Measurements from ENCODE around the gene SLC15A1. TPM values are rescaled to one million over a fixed set of nuclear protein-coding genes. Genes with fewer than 3 reads are reported as not detected.
A peak's percentile ranks its signal among the peaks of the same experiment; 100 is the strongest.

SLC15A1 gene
- total RNA-seq, 2 donors from 2014 or later = not detected

DNA sequence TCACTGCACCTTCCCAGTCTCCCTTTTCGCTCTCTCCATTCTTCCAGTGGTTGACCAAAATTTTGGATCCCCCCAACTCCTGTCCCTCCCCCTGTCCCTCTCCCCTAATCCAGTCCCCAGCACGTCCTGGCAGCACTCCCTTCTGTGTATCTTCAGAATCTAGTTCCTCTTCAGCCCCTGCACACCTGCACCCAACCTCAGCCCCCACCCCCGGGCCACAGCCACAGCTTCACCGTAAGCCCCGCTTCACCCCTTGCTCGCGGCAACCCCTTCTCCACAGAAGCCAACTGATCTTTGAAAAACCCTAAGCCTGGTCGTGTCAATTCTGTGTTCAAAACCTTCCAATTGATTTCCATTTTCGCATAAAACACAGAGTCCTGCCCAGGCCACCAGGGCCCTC lies 35.5 kb upstream of the SLC15A1 start:
- DNase-seq (ENCODE audit: low spot score) = no peak
- no peak overlapping the region for H3K27ac Mint-ChIP-seq
- H3K27me3 Mint-ChIP-seq = peaks cover 26 to 30% of the 10 kb centered on the region in 2 donors
- H3K9me3 Mint-ChIP-seq = no peaks in the 10 kb centered on the region
- no peaks in the 10 kb centered on the region for H3K4me1 Mint-ChIP-seq (ENCODE audit: low read depth in 2 of 2)
- no peak overlapping the region for H3K4me3 Mint-ChIP-seq
- no peaks in the 10 kb centered on the region for H3K36me3 Mint-ChIP-seq
- ATAC-seq = no peak

DNA sequence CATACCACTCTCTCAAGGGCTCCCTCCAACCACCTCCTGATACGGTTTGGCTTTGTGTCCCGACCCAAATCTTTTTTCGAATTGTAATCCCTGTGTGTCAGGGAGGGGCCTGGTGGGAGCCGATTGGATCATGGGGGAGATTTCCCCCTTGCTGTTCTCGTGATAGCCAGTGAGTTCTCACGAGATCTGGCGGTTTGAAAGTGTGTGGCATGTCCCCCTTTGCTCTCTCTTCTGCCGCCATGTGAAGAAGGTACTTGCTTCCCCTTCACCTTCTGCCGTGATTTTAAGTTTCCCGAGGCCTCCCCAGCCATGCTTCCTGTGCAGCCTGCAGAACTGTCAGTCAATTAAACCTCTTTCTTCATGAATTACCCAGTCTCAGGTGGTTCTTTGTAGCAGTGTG lies 34.7 kb upstream of the SLC15A1 start:
- no peak for DNase-seq (ENCODE audit: low spot score)
- Mint-ChIP-seq H3K4me3 (no peak overlapping the region), H3K4me1 (ENCODE audit: low read depth in 2 of 2) (no peaks in the 10 kb centered on the region), H3K27me3 (peaks cover 26 to 30% of the 10 kb centered on the region in 2 donors), H3K9me3 (no peaks in the 10 kb centered on the region), H3K27ac (no peak overlapping the region), H3K36me3 (no peaks in the 10 kb centered on the region)
- no peak for ATAC-seq

DNA sequence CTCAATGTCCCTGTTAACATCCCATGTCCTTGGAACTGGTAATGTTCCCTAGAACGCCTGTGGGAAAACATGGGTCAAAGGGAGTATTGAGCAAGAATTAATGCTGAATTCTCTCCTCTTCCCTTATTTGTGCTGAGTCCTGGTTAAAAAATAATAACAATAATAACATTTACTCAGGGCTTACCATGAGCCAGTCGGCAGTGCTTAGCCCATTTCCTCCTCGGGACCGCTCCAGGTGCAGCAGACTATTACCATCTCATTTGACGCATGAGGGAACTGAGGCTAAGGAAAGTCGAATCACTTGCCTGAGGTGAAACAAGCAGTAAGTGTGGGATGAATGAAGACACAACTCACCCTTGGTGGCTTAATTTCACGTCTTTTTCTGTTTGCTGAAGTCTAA lies 33.6 kb upstream of the SLC15A1 start:
- no peak overlapping the region for H3K27ac Mint-ChIP-seq
- no peaks in the 10 kb centered on the region for H3K4me1 Mint-ChIP-seq (ENCODE audit: low read depth in 2 of 2)
- no peak overlapping the region for H3K4me3 Mint-ChIP-seq
- ATAC-seq = no peak
- no peak for DNase-seq (ENCODE audit: low spot score)
- H3K27me3 Mint-ChIP-seq = peaks cover 28 to 36% of the 10 kb centered on the region in 2 donors
- no peaks in the 10 kb centered on the region for H3K9me3 Mint-ChIP-seq
- no peaks in the 10 kb centered on the region for H3K36me3 Mint-ChIP-seq

DNA sequence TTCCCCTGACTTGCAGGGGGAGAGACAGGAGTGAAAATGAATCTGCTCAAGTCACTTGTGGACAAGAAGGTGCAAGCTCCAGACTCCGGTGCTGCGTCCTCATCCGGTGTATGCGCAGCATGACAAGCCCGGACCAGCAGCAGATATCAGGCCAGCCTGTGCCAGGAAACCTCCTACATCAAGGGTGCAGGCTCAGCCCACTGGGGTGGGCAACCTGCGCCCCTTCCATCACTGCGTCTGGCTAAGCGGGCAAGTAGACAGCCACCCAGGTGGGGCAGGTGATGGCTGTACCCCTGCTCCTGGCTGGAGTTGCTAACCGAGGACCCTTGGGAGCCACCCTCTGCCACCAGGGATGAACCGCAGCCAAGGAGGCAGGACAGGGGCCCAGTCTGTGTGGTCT lies 32.9 kb upstream of the SLC15A1 start:
- Mint-ChIP-seq H3K9me3 (no peaks in the 10 kb centered on the region), H3K27me3 (peaks cover 28 to 38% of the 10 kb centered on the region in 2 donors), H3K4me3 (no peak overlapping the region), H3K36me3 (no peaks in the 10 kb centered on the region), H3K27ac (no peak overlapping the region), H3K4me1 (ENCODE audit: low read depth in 2 of 2) (no peaks in the 10 kb centered on the region)
- DNase-seq (ENCODE audit: low spot score) (no peak), ATAC-seq (peak in 1 of 2 donors; percentile 11)

DNA sequence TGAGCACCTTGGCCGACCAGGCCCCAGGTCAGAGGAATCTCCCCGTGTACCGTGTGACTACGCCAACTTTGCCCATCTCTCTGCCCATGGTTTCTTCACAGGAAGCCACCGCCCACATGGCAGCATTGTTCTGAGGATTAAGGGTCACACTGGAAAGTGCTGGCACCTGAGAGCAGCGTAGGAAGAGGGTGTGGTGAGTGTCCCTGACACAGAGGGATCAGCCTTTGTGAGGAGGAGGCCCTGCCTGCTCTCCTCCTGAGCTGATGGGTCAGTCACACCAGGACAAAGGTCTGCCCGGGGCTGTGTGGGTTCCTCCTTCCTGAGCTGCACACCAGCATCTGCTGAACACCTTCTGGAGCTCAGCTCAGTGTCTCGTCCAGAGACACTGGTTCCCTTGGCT lies 32.2 kb upstream of the SLC15A1 start:
- no peaks in the 10 kb centered on the region for H3K9me3 Mint-ChIP-seq
- no peak for ATAC-seq
- H3K27me3 Mint-ChIP-seq = peaks cover 27 to 38% of the 10 kb centered on the region in 2 donors
- no peaks in the 10 kb centered on the region for H3K4me1 Mint-ChIP-seq (ENCODE audit: low read depth in 2 of 2)
- DNase-seq (ENCODE audit: low spot score) = no peak
- H3K36me3 Mint-ChIP-seq = no peaks in the 10 kb centered on the region
- H3K4me3 Mint-ChIP-seq = no peak overlapping the region
- no peak overlapping the region for H3K27ac Mint-ChIP-seq

DNA sequence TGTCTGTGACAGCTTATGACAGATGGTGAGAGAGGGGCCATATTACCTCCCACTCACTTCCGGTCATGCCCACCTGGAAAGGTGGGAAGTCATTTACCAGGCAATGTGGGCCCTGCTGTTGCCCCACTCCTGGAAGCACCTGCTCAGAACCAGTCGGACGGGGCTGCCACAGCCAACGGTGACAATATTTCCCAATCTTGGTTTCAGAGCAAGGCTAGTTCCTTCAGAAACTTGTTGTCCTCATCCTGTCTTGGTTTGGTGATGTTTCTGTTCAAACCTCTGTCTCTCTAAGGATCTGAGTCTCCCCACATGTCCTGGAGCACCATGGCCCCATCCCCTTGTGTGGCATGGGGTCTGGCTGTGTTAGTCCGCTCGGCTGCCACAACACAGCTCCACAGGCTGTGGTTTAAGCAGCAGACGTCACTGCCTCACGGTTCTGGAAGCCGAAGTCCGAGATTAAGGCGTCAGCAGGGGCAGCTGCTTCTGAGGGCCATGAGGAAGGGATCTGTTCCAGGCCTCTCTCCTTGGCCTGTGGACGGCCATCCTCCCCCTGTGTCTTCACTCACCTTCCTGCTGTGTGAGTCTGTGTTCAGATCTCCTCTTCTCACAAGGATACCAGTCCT lies 31.5 kb upstream of the SLC15A1 start:
- H3K36me3 Mint-ChIP-seq = no peaks in the 10 kb centered on the region
- no peak overlapping the region for H3K27ac Mint-ChIP-seq
- H3K4me3 Mint-ChIP-seq = no peak overlapping the region
- H3K9me3 Mint-ChIP-seq = no peaks in the 10 kb centered on the region
- DNase-seq (ENCODE audit: low spot score) = no peak
- ATAC-seq = no peak
- H3K4me1 Mint-ChIP-seq (ENCODE audit: low read depth in 2 of 2) = no peaks in the 10 kb centered on the region
- peaks cover 25 to 34% of the 10 kb centered on the region in 2 donors for H3K27me3 Mint-ChIP-seq

DNA sequence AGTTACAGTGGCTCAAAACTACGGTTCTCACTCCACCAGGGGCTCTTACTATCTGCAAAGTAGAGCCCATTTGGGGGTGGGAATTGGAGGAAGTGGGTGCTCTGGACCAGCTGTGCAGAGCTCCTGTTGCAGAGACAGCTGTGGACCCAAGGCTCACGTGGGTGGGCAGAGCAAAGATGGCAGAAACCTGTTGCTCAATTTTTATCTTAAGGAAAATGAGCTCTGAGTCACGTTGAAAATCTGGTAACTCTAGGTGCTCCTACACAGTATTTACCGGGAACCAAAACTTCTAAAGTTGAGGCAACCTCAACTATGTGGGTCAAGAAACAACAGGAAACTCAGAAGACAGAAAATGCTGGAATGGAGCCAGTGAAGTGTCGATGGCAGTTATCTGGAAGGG lies 30.2 kb upstream of the SLC15A1 start:
- ATAC-seq (no peak), DNase-seq (ENCODE audit: low spot score) (no peak)
- Mint-ChIP-seq H3K27ac (no peak overlapping the region), H3K36me3 (no peaks in the 10 kb centered on the region), H3K9me3 (no peaks in the 10 kb centered on the region), H3K27me3 (peaks cover 18 to 34% of the 10 kb centered on the region in 2 donors), H3K4me1 (ENCODE audit: low read depth in 2 of 2) (no peaks in the 10 kb centered on the region), H3K4me3 (no peak overlapping the region)

DNA sequence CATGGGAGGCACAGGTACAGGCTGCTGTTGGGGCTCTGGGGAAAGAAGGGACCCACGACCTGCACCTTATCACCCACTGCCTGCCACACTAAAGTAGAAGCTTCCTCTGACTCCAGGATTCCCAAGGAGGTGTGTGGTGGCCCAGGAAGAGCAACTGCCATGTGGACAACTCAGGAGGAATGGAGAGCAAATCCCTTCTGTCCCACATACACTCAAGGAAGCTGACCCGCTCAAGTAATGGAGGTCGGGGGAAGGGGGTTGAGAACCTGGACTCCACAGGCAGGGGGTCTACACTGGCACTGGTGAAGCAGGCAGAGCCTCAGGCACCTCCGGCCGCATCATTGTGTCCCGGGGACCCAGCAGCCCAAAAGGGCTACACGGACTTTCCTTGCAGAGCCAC lies 29.4 kb upstream of the SLC15A1 start:
- H3K4me3 Mint-ChIP-seq = no peak overlapping the region
- no peak overlapping the region for H3K27ac Mint-ChIP-seq
- H3K36me3 Mint-ChIP-seq = no peaks in the 10 kb centered on the region
- DNase-seq (ENCODE audit: low spot score) (no peak), ATAC-seq (no peak)
- H3K9me3 Mint-ChIP-seq = no peaks in the 10 kb centered on the region
- no peaks in the 10 kb centered on the region for H3K4me1 Mint-ChIP-seq (ENCODE audit: low read depth in 2 of 2)
- peaks cover 12 to 28% of the 10 kb centered on the region in 2 donors for H3K27me3 Mint-ChIP-seq

DNA sequence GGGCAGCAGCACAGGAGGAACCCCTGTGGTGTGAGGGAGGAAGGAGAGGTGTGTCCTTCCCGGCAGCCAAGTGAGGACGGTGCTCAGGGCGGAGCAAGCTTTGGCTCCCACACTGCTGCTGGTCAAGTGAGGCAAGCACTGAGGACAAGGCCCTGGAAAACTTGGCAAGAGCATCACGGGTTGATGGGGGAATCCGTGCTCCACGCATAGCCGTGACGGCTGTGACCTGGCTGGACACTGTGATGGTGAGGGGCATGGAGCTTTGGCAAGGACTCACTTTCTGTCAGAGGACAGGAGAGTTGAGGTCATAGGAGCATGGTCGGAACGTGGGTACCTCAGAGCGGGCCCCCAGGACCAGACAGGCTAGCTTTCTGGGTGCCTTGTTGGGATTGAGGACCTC lies 29.0 kb upstream of the SLC15A1 start:
- no peak for DNase-seq (ENCODE audit: low spot score)
- Mint-ChIP-seq H3K9me3 (no peaks in the 10 kb centered on the region), H3K27me3 (peaks cover 9 to 23% of the 10 kb centered on the region in 2 donors), H3K36me3 (no peaks in the 10 kb centered on the region), H3K4me3 (no peak overlapping the region), H3K27ac (no peak overlapping the region), H3K4me1 (ENCODE audit: low read depth in 2 of 2) (no peaks in the 10 kb centered on the region)
- ATAC-seq = peak in 1 of 2 donors; percentile 6

DNA sequence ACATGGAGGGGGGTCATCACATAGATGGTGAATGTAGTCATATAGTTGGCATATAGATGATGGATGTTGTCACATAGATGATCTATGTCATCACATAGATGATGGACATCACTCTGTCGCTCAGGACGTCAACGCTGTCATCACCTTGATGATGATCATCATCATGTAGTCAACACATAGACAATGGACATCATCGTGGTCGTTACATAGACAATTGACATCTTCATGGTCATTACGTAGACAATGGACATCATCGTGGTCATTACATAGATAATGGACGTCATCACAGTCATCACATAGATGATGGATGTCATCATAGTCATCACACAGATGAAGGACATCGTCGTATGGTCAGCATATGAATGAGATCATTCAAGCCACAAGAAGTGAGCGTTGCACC lies 28.6 kb upstream of the SLC15A1 start:
- no peak overlapping the region for H3K27ac Mint-ChIP-seq
- peaks cover 9 to 22% of the 10 kb centered on the region in 2 donors for H3K27me3 Mint-ChIP-seq
- no peaks in the 10 kb centered on the region for H3K36me3 Mint-ChIP-seq
- H3K9me3 Mint-ChIP-seq = no peaks in the 10 kb centered on the region
- DNase-seq (ENCODE audit: low spot score) (no peak), ATAC-seq (no peak)
- H3K4me3 Mint-ChIP-seq = no peak overlapping the region
- H3K4me1 Mint-ChIP-seq (ENCODE audit: low read depth in 2 of 2) = no peaks in the 10 kb centered on the region

DNA sequence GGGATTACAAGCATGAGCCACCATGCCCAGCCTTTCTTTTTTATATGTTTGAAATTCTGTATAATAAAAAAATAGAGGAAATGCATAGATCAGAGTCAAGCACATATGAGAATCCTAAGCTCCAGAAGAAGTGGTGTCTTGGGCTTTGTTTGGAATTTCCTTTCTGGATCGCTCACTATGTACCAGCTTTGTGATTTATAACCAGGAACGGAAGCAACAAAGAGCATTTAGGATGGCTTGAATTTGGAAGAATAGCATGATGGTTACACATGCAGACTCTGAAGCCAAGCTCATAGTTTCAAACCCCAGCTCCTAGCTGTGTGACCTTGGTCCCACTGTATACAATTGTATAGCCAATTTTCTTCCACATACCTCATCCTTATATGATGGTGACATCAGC lies 28.0 kb upstream of the SLC15A1 start:
- H3K4me1 Mint-ChIP-seq (ENCODE audit: low read depth in 2 of 2) = no peaks in the 10 kb centered on the region

DNA sequence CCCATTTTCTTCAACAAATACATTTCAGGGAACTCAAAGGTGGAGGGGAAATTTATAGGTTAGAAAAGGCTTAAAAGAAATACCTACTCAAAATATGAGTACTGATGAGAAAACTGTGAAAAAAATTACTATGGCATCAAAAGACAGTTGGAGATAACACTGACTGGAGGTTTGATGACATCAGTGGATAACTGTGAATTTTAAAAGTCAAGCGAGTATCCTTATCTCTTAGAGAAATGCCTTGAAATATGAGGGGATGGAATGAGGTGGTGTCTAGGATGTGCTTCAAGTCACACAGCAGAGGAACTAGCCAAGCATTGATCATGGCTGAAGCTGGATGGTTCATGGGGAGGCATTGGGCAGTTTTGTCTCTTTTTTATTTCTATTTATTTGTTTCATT lies 27.2 kb upstream of the SLC15A1 start:
- no peak overlapping the region for H3K4me3 Mint-ChIP-seq
- ATAC-seq (no peak), DNase-seq (ENCODE audit: low spot score) (no peak)
- no peaks in the 10 kb centered on the region for H3K36me3 Mint-ChIP-seq
- no peaks in the 10 kb centered on the region for H3K9me3 Mint-ChIP-seq
- peaks cover 9 to 22% of the 10 kb centered on the region in 2 donors for H3K27me3 Mint-ChIP-seq
- no peaks in the 10 kb centered on the region for H3K4me1 Mint-ChIP-seq (ENCODE audit: low read depth in 2 of 2)
- H3K27ac Mint-ChIP-seq = no peak overlapping the region

More for the DNA sequence above, 28.0 kb upstream of the SLC15A1 start:
- Mint-ChIP-seq H3K36me3 (no peaks in the 10 kb centered on the region), H3K4me3 (no peak overlapping the region), H3K27ac (no peak overlapping the region), H3K9me3 (no peaks in the 10 kb centered on the region), H3K27me3 (peaks cover 9 to 22% of the 10 kb centered on the region in 2 donors)
- no peak for ATAC-seq
- DNase-seq (ENCODE audit: low spot score) = no peak

DNA sequence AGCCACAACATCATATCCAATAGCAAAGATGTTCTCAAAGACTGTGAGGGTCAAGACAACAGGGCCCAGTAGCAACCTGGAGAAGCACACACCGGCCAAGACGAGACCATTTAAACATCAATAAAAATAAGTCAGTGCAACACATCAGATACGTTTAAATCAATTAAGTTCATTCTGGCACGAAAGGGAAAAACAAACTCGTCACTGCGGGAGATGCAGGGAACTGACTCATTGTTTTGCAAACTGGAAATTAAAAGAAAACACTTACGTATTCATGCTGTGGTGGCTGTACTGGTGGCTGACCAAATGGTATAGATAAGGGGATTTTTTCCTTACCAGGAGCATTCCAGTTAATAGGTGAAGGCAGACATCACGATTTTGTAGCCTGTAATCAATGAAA lies 26.3 kb upstream of the SLC15A1 start:
- H3K9me3 Mint-ChIP-seq = no peaks in the 10 kb centered on the region
- no peaks in the 10 kb centered on the region for H3K4me1 Mint-ChIP-seq (ENCODE audit: low read depth in 2 of 2)
- no peaks in the 10 kb centered on the region for H3K36me3 Mint-ChIP-seq
- no peak for ATAC-seq
- H3K27me3 Mint-ChIP-seq = peaks cover 9 to 22% of the 10 kb centered on the region in 2 donors
- no peak overlapping the region for H3K27ac Mint-ChIP-seq
- H3K4me3 Mint-ChIP-seq = no peak overlapping the region
- DNase-seq (ENCODE audit: low spot score) = no peak

DNA sequence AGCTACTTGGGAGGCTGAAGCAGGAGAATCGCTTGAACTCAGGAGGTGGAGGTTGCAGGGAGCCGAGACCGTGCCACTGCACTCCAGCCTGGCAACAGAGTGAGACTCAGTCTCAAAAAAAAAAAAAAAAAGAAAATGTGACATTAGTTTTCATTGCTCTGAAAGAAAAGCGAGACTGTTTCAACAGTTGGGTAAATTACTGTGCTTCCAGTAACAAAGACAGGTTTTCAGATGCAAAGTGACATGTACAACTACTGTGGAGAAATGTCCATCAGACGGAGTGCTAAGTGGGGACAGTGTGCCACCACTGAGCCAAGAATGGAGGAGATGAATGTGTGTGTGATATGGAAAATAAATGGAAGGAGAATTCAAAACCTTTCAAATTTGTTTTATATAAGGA lies 24.2 kb upstream of the SLC15A1 start:
- Mint-ChIP-seq H3K27me3 (peaks cover 9 to 23% of the 10 kb centered on the region in 2 donors), H3K9me3 (no peaks in the 10 kb centered on the region), H3K4me1 (ENCODE audit: low read depth in 2 of 2) (no peaks in the 10 kb centered on the region), H3K4me3 (no peak overlapping the region), H3K27ac (no peak overlapping the region), H3K36me3 (no peaks in the 10 kb centered on the region)
- ATAC-seq (no peak), DNase-seq (ENCODE audit: low spot score) (no peak)
